A673 (cell line): Measurements from ENCODE around the gene ZBTB16.

Experiments used
- CTCF ChIP-seq: fragments of 300-800, 200-600 bp; sonication (generic); conservative IDR thresholded peaks from 2 replicates; pipeline ENCODE4 v1.5.1; 2017; ENCODE audit warnings: low read depth, mild to moderate bottlenecking, antibody characterized with exemption, low read length, moderate library complexity, mixed read lengths
- EZH2 ChIP-seq: fragments of 200-600 bp; sonication (generic); IDR thresholded peaks from 2 replicates; pipeline ENCODE4 v1.6.1; 2017; ENCODE audit warnings: borderline replicate concordance, low read depth, mild to moderate bottlenecking, mixed read lengths, antibody characterized with exemption, low read length; ENCODE audit not compliant: poor library complexity, severe bottlenecking

GRCh38 chr11:114265122-114265878, 205.8 kb downstream of the ZBTB16 start:
- TF ChIP-seq CTCF: no peak
- TF ChIP-seq EZH2: no peak
